T-cell (primary cell): Measurements from ENCODE around the gene LAMC3. TPM values are rescaled to one million over a fixed set of nuclear protein-coding genes. Genes with fewer than 3 reads are reported as not detected.

Experiments used
- ATAC-seq, 4 experiments: fragments of 200-7000 bp in 3 of 4; fragments of 150-1000 bp in 1 of 4; cut with Tn5 transposase; replicated peaks in 1 of 4; 1 replicate in 3 of 4; 2 replicates in 1 of 4; pipeline ENCODE4 v1.10.0; 2021; ENCODE audit warnings: moderate library complexity in 3 of 4, mild to moderate bottlenecking in 2 of 4, moderate number of reproducible peaks in 1 of 4
- CTCF ChIA-PET, 2 donors: fragments of 300-600 bp; sonication (Branson Sonifier 250); formaldehyde crosslinking; loops; one replicate each; lab custom pipeline; 2022; ENCODE audit warnings: antibody characterized with exemption in 2 of 2; lab: Charles Lee
- POLR2A ChIA-PET, 2 donors: fragments of 300-600 bp; sonication (Branson Sonifier 250); formaldehyde crosslinking; loops; one replicate each; lab custom pipeline; 2022; ENCODE audit warnings: antibody characterized with exemption in 2 of 2; lab: Charles Lee
- DNase-seq, 35 experiments: peaks; one replicate each; pipeline versions ENCODE4 v3.0.0 to v3.0.0-alpha.2; 2013 to 2023
- H3K27ac ChIP-seq: one replicate; pipeline ENCODE4 v1.5.1; 2013; ENCODE audit warnings: low read length
- H3K27me3 ChIP-seq, 2 experiments: replicated peaks in 1 of 2; 1 replicate in 1 of 2; 2 replicates in 1 of 2; pipeline versions ENCODE4 v1.6.1 to v1.7.0; 2013; ENCODE audit warnings: low read length in 1 of 2, mixed read lengths in 1 of 2; ENCODE audit not compliant: control insufficient read depth in 2 of 2, insufficient read depth in 2 of 2; ENCODE audit errors: extremely low read depth in 1 of 2
- H3K36me3 ChIP-seq, 2 donors: 1 replicate in 1 of 2; 2 replicates in 1 of 2; pipeline versions ENCODE4 v1.6.1 to v1.7.0; 2013; ENCODE audit warnings: low read length in 1 of 2; ENCODE audit not compliant: control insufficient read depth in 2 of 2, insufficient read depth in 1 of 2; ENCODE audit errors: extremely low read depth in 1 of 2
- H3K4me1 ChIP-seq, 2 experiments: 1 replicate in 1 of 2; 2 replicates in 1 of 2; pipeline versions ENCODE4 v1.6.1 to v1.7.0; 2013; ENCODE audit warnings: low read length in 2 of 2, mixed read lengths in 1 of 2; ENCODE audit not compliant: insufficient read depth in 2 of 2, control insufficient read depth in 1 of 2; ENCODE audit errors: extremely low read depth in 1 of 2
- H3K4me3 ChIP-seq, 2 donors: 1 replicate in 1 of 2; 2 replicates in 1 of 2; pipeline versions ENCODE4 v1.5.1 to v1.7.0; 2013; ENCODE audit warnings: mild to moderate bottlenecking in 2 of 2, low read length in 1 of 2, moderate library complexity in 1 of 2; ENCODE audit not compliant: control insufficient read depth in 1 of 2; ENCODE audit errors: extremely low read depth in 1 of 2
- H3K9me3 ChIP-seq: 2 replicates; pipeline ENCODE4 v1.7.0; 2013
- H3K27ac Mint-ChIP-seq, 2 donors: one replicate each; pipeline ENCODE4 v1.8.0; 2020 to 2021; ENCODE audit warnings: mild to moderate bottlenecking in 2 of 2, mixed read lengths in 2 of 2
- H3K27me3 Mint-ChIP-seq, 2 donors: one replicate each; pipeline ENCODE4 v1.8.0; 2021 to 2022; ENCODE audit warnings: mixed read lengths in 2 of 2
- H3K36me3 Mint-ChIP-seq: one replicate; pipeline ENCODE4 v1.8.0; 2021; ENCODE audit warnings: mixed read lengths
- H3K4me1 Mint-ChIP-seq, 3 donors: one replicate each; pipeline ENCODE4 v1.8.0; 2020 to 2022; ENCODE audit warnings: mixed read lengths in 3 of 3, mild to moderate bottlenecking in 1 of 3
- H3K4me3 Mint-ChIP-seq, 3 donors: one replicate each; pipeline ENCODE4 v1.8.0; 2020 to 2022; ENCODE audit warnings: mild to moderate bottlenecking in 3 of 3, mixed read lengths in 3 of 3, moderate library complexity in 3 of 3
- H3K9me3 Mint-ChIP-seq, 3 donors: one replicate each; pipeline ENCODE4 v1.8.0; 2020 to 2022; ENCODE audit warnings: mixed read lengths in 3 of 3
- WGBS: methylation state at CpG from one replicate; pipeline ENCODE4 v1.1.5; 2013; ENCODE audit warnings: missing lambda C conversion rate; ENCODE audit not compliant: insufficient coverage; 5-methylcytosine and 5-hydroxymethylcytosine counted together
- total RNA-seq, 35 experiments: library from RNA in 6 of 35; stranded (reverse) in 6 of 35; fragments of 120-200 nt in 1 of 35; gene quantifications; one replicate each; pipeline versions ENCODE4 v1.2.1 to v1.2.4 and lab custom pipeline; 2013 to 2026

LAMC3 gene
- total RNA-seq, 5 donors from 2014 or later (not counting 1 experiment from before 2014, with no cell fraction given): 0.35 to 3.7 (median 1.8) TPM

DNA sequence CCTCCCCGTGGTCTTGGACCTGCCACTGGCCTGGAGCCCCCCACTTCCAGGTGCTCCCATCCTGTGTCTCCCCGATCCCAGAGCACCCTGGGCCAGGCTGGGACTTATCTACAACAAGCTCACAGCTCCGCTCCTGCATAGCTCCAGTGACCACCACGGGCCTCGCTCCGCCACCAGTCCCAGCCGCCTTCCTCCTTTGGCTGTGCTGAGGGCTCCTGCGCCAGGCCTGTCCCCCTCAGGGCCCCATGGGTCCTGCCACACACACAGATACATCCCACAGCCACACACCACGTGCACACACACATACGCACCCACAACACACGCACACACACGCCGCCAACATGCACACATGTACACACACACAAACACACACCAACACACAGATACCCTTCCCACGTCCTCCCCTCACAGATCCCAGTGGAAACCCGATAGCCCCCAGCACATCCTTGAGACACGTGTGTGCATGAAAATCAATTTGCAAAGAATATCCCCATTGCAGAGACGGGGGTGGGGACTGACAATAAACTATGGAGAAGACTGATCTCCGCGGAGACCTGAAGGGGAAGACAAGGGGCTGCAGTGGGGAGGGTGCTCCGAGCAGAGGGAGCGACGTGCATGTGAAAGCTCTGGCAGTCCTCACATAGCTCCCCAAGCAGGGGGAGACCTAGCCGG lies 18.5 kb upstream of the LAMC3 start:
- H3K27me3 Mint-ChIP-seq: peaks cover 0 to 7% of the 10 kb centered on the region in 2 donors
- no peak overlapping the region for H3K27ac ChIP-seq
- H3K4me1 Mint-ChIP-seq: peaks cover 0 to 6% (median 4%) of the 10 kb centered on the region in 3 donors
- no peaks in the 10 kb centered on the region for H3K36me3 ChIP-seq
- DNase-seq (no peak), ATAC-seq (no peak)
- peaks cover 0 to 9% of the 10 kb centered on the region in 2 experiments for H3K27me3 ChIP-seq
- ChIA-PET POLR2A (no interaction called here), CTCF (no interaction called here)
- H3K9me3 ChIP-seq: no peaks in the 10 kb centered on the region
- H3K36me3 Mint-ChIP-seq: no peaks in the 10 kb centered on the region
- H3K9me3 Mint-ChIP-seq: peaks cover 0 to 2% (median 0%) of the 10 kb centered on the region in 3 donors
- H3K27ac Mint-ChIP-seq: no peak overlapping the region
- peaks cover 0 to under 1% of the 10 kb centered on the region in 2 experiments for H3K4me1 ChIP-seq
- WGBS: 73% methylated on average over 22 of the region's 23 CpGs
- H3K4me3 ChIP-seq: no peak overlapping the region
- H3K4me3 Mint-ChIP-seq: no peak overlapping the region

DNA sequence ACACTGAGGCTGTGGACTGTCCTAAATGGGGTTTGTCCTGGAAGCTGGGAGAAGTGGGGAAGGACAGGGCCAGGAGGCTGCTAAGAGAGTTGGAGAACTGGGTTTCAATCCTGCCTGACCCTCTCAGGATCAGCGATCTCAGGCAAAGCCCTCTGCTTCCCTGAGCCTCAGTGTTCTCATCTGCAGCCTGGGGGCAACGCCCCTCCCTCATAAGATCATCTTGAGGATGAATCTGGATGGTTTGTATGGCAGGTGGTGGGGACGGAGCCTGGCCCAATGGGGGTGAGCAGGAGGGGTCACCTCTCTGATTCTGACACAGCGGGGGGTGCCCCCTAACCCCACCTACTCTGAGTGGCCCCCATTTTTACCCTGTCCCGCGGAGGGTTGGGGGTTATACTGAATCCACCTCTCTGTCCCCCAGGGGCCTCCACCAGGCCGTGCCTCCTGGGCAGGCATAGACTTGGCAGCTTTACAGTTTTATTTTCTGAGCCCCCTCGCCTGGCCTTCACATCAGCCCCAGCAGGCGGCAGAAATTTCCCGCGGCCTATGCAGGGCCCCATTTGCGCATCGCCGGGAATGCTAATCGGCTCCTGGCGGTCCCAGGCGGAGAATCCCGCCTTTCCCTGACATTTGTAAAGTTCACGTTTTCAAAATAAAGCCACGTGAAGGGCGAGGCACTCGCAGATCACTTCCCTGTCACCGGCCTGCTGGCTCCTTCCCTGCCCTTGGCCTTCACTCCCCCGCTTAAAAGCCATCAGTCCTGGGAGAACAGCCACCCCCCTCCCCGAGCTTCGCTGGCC lies 17.8 kb upstream of the LAMC3 start:
- no peaks in the 10 kb centered on the region for H3K36me3 ChIP-seq
- H3K27ac ChIP-seq: no peak overlapping the region
- ChIA-PET POLR2A (no interaction called here), CTCF (no interaction called here)
- no peaks in the 10 kb centered on the region for H3K9me3 ChIP-seq
- H3K4me3 ChIP-seq: no peak overlapping the region
- 86% methylated on average over 20 of the region's 26 CpGs for WGBS
- no peaks in the 10 kb centered on the region for H3K36me3 Mint-ChIP-seq
- H3K4me1 Mint-ChIP-seq: peaks cover 0 to 8% (median 6%) of the 10 kb centered on the region in 3 donors
- H3K27me3 Mint-ChIP-seq: peaks cover 0 to 7% of the 10 kb centered on the region in 2 donors
- no peak for ATAC-seq
- no peak overlapping the region for H3K27ac Mint-ChIP-seq
- H3K27me3 ChIP-seq: peaks cover 0 to 9% of the 10 kb centered on the region in 2 experiments
- H3K4me1 ChIP-seq: peaks cover 0 to 4% of the 10 kb centered on the region in 2 experiments
- no peak for DNase-seq
- peaks cover 0 to 2% (median 0%) of the 10 kb centered on the region in 3 donors for H3K9me3 Mint-ChIP-seq
- no peak overlapping the region for H3K4me3 Mint-ChIP-seq

DNA sequence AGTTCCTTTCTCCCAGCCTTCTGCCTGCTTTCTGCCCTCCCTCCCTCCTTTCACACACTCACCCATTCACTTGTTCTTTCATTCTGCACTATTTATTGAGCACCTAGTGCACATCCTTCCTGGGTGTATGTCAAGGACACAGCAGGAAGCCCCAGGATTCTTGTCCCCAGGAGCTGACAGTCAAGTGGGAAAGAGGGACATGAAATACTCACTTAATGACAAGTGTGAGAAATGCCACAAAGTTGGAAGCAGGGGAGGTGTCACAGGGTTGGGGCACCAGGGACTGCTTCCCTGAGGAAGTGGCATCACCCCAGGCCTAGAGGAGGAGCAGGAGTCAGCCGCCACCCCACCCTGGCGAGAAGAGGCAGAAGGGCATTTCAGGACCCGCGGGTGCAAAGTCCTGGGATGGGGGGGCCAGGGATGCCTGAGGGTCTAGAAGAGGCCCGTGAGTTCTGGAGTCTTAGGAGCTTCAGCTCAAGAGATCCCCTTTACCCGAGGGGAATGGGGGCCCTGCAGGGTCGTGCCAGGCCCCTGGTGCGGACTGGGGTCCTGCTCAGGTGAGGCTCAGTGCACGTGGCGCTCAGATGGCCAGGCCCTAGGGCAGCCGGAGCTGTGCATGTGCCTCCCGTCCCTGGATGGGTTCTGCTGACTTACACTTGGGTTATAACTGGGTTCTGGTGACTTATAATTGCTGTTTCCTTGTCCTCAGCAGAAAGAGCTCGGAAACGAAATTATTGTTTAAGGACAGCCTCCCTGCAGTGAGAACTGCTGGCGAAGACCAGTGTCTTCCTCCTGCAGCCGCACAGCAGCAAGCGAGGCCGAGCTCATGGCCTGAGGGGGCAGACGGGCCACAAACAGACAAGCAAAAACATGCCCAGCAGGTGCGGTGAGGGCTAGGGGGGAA lies 16.9 kb upstream of the LAMC3 start:
- Histone ChIP-seq H3K4me1 (peaks cover 0 to 4% of the 10 kb centered on the region in 2 experiments), H3K9me3 (no peaks in the 10 kb centered on the region), H3K27me3 (peaks cover 0 to 10% of the 10 kb centered on the region in 2 experiments), H3K27ac (no peak overlapping the region), H3K4me3 (no peak overlapping the region), H3K36me3 (no peaks in the 10 kb centered on the region)
- ATAC-seq: no peak
- ChIA-PET POLR2A (no interaction called here), CTCF (no interaction called here)
- peaks cover 0 to 2% (median 0%) of the 10 kb centered on the region in 3 donors for H3K9me3 Mint-ChIP-seq
- WGBS: 84% methylated on average over 16 of the region's 20 CpGs
- H3K4me1 Mint-ChIP-seq: peaks cover 0 to 8% (median 6%) of the 10 kb centered on the region in 3 donors
- H3K27me3 Mint-ChIP-seq: peaks cover 0 to 7% of the 10 kb centered on the region in 2 donors
- no peak overlapping the region for H3K27ac Mint-ChIP-seq
- H3K36me3 Mint-ChIP-seq: no peaks in the 10 kb centered on the region
- DNase-seq: no peak
- no peak overlapping the region for H3K4me3 Mint-ChIP-seq

DNA sequence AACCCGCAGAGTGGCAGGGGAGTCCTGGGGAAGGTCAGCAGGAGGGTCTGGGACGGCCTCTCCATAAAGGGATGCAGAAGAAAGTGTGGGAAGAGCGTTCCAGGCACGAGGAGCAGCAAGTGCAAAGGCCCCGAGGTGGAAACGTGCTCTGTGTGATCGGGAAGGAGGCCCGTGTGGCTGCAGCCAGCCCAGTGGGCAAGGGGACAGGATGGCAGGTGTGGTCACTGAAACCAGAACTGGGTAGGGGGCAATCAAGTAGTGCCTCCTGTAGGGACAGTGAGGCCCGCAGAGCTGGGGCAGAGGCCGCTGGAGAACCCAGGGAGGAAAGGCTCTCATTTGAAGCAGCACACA lies 16.3 kb upstream of the LAMC3 start:
- Mint-ChIP-seq H3K4me1 (peaks cover 0 to 8% (median 6%) of the 10 kb centered on the region in 3 donors), H3K4me3 (no peak overlapping the region), H3K27ac (no peak overlapping the region), H3K36me3 (no peaks in the 10 kb centered on the region), H3K27me3 (peaks cover 0 to 10% of the 10 kb centered on the region in 2 donors), H3K9me3 (peaks cover 0 to 2% (median 0%) of the 10 kb centered on the region in 3 donors)
- Histone ChIP-seq H3K27me3 (peaks cover 0 to 15% of the 10 kb centered on the region in 2 experiments), H3K4me3 (no peak overlapping the region), H3K9me3 (no peaks in the 10 kb centered on the region), H3K27ac (no peak overlapping the region), H3K36me3 (no peaks in the 10 kb centered on the region), H3K4me1 (peaks cover 0 to 4% of the 10 kb centered on the region in 2 experiments)
- DNase-seq (no peak), ATAC-seq (no peak)
- 80% methylated on average over 9 of the region's 10 CpGs for WGBS
- ChIA-PET CTCF (no interaction called here), POLR2A (no interaction called here)

DNA sequence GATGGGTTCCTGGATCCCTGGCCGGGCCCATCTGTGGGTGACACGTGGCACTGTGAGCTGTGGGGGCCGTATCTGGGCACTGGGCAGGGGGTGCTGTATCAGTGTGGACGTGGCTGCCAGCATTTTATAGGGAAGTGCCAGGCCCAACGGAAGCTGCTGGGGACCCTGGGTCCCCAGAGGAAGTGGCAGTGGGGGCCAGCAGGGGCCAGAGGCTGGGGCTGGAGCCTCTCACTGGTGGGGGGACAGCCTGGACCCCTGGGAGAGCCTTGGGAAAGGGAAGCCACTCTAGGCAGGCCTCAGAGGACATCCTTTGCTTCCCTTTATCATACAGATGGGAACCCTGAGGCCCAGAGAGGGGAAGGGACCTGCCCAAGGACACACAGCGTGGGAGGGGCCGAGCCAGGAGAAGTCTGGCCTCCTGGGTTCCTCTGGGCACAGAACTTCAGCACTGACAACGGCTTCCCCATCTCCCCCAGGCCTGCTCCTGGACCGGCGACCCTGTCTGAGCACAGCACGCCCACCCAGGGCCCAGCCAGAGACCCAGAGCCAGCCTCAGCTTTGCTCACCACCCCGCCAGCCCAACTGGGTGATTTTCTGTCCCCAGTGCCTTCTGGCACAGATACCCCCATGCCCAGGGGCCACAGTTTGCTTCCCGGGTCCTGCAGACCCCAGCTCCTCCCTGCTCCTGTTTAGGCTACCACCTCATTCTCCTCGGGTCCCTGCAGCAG lies 15.5 kb upstream of the LAMC3 start:
- H3K9me3 ChIP-seq: no peaks in the 10 kb centered on the region
- 77% methylated on average over 8 of the region's 14 CpGs for WGBS
- Mint-ChIP-seq H3K4me3 (no peak overlapping the region), H3K9me3 (peaks cover 0 to 2% (median 0%) of the 10 kb centered on the region in 3 donors), H3K4me1 (peaks cover 0 to 8% (median 6%) of the 10 kb centered on the region in 3 donors), H3K27ac (no peak overlapping the region), H3K27me3 (peaks cover 0 to 11% of the 10 kb centered on the region in 2 donors), H3K36me3 (no peaks in the 10 kb centered on the region)
- H3K27ac ChIP-seq: no peak overlapping the region
- peaks cover 0 to 23% of the 10 kb centered on the region in 2 experiments for H3K27me3 ChIP-seq
- H3K4me3 ChIP-seq: no peak overlapping the region
- ChIA-PET CTCF (no interaction called here), POLR2A (no interaction called here)
- no peaks in the 10 kb centered on the region for H3K36me3 ChIP-seq
- DNase-seq (no peak), ATAC-seq (no peak)
- H3K4me1 ChIP-seq: peaks cover 0 to 4% of the 10 kb centered on the region in 2 experiments
